AG08395 (cell line): ENCODE results near the gene STK39.

Source experiments
- DNase-seq: peaks from one replicate; pipeline ENCODE4 v3.0.0; 2012; ENCODE audit warnings: mixed read lengths, low spot score

The STK39 gene

GRCh38 chr2:167955264-167955906 is 292.0 kb downstream of the STK39 start:
- DNase-seq, result no peak

DNA sequence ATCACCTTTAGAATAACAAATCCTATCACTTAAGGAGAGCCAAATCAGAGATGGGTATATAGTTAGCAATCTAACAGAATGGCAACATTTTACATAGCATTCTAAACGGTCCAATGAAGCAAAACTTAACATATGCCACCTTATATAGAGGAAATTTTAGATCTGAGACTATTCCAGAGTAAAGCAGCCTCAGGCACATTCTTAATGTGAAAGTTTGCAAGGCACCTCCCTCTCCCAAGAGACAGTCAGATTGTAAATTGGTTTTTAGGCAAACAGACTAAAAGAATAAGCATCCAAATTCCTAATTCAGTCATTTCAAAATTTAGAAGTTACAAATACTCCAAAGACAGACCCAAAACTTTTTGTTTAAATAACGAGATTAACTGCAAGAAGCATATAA is 292.9 kb downstream of the STK39 start:
- DNase-seq, result no peak

DNA sequence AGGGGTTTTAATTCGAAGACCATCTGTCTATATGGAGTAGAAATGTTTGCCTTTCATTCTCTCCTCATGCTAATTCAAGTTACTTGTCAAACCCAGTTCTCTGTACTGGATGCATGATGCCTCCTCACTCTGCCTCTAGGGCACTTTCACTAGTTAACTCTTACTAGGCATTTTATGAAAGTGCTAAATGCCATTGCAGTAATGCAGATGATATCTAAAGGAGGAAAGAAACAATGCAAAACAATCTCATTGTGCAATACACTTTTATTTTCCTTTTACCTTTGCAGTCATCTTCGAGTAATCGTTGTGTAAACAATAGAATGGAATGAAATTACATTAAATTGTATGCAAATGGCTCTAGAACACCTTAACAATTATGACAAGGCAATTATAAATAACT is 293.6 kb downstream of the STK39 start:
- no peak for DNase-seq

- DNase-seq, result no peak
Observed at GRCh38 chr2:167950571-167950970, 296.8 kb downstream of the STK39 start.

DNA sequence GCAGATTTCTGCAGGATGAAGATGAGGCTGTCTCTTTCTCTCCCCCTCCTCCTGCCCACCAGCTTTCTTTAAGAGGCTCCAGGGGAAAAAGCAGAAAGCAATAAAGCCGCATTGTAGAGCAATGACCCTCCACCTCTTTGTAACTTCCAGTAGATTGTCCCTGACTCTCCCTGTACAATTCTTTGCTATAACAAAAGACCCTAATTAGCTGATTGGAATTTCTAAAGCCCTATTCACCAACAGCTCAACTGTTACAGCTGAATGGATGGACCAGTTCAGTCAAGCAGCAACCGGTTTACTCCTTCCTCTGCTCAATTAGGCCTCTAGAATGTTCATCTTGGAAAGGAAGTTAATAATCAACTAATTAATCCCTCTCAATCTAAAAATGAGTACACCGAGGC is 301.0 kb downstream of the STK39 start:
- no peak for DNase-seq

DNA sequence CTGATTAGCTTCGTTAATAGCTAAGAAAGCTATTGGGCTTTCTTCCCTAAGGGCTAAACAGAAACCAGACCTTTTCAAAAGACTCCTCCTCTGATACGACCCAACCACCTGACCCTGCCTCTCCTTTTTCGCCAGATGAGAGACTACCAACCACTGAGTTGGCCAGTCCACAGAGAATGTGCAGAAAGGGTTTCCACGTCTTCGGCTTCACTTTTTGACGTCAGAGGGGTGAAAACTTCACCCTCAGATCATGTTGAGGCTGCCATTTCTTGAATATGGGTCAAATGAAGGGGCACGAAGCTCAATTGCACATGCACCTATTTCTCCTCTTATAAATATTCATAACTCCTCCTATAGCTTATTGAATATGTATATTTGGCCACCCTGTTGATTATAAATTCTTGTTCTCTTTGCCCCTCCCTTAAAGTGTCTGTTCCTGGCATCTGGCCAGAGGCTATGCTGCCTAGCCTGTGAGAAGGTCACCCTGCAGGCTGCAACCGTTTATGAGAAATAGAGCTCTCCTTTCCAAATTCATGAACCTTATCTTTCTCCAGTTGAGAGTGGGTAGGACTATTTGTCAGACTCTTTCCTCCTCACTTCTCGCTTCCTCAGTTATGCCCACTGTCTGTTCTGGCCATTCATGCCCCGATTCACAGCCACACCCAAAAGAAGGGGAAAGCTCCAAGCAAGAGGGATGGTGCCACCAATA is 301.6 kb downstream of the STK39 start:
- DNase-seq, result no peak

DNA sequence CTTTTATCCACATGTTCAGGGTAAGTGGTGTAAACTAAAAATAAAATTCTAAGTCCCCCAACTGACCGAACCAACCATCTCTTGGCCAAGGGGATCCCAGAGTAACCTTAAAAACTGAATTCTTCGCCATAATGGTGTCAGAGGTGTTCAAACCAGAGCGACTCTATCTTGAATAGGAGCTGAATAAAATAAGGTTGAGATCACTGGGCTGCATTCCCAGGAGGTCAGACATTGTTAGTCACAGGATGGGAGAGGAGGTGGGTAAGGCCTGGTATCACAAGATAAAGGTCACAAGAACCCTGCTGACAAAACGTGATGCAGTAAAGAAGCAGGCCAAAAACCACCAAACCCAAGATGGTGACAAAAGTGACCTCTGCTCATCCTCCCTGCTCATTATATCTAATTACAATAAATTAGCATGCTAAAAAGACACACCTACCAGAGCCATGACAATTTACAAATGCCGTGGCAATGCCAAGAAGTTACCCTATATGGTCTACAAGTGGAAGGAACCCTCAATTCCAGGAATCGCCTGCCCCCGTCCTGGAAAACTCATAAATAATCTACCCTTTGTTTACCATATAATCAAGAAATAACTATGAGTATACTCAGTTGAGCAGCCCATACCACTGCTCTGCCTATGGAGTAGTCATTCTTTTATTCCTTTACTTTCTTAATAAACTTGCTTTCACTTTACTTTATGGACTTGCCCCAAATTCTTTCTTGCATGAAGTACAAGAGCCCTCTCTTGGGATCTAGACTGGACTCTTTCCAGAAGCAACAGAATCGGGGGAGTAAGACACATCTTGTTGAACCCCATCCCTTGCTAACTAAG is 302.4 kb downstream of the STK39 start:
- DNase-seq, result no peak

- DNase-seq, result no peak
Observed at GRCh38 chr2:167943897-167944296, 303.5 kb downstream of the STK39 start.

DNA sequence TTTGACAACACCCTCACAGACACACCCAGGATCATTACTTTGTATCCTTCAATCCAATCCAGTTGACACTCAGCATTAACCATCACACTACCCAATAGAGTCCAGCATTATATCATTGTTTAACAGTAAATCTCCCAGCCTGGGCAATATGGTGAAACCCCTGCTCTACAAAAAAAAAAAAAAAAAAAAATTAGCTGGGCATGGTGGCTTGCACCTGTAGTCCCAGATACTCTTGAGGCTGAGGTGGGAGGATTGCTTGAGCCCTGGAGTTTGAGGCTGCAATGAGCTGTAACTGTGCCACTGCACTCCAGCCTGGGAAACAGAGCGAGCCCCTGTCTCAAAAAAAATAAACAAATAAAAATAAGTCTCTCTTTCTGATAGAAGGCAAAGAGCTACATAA is 304.0 kb downstream of the STK39 start:
- no peak for DNase-seq

- DNase-seq, result no peak
Observed at GRCh38 chr2:167942366-167943081, 304.9 kb downstream of the STK39 start.

DNA sequence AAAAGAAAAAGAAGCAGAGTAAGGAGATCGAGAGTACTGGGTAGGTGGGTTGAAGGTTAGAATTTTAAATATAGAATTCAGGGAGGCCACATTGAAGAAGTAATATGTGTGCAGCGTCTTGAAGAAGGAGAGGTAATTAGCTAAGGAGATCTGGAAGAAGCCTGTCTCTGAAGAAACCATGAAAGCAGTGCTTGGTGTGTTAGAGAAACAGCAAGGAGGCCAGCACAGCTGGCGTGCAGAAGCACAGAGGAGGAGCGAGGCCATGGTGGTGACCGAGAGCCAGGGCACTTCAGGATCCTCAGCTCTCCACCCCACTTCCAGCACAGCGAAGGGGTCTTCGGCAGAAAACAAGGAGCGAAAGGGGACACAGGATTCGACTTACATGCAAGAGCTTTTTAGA is 305.8 kb downstream of the STK39 start:
- no peak for DNase-seq

DNA sequence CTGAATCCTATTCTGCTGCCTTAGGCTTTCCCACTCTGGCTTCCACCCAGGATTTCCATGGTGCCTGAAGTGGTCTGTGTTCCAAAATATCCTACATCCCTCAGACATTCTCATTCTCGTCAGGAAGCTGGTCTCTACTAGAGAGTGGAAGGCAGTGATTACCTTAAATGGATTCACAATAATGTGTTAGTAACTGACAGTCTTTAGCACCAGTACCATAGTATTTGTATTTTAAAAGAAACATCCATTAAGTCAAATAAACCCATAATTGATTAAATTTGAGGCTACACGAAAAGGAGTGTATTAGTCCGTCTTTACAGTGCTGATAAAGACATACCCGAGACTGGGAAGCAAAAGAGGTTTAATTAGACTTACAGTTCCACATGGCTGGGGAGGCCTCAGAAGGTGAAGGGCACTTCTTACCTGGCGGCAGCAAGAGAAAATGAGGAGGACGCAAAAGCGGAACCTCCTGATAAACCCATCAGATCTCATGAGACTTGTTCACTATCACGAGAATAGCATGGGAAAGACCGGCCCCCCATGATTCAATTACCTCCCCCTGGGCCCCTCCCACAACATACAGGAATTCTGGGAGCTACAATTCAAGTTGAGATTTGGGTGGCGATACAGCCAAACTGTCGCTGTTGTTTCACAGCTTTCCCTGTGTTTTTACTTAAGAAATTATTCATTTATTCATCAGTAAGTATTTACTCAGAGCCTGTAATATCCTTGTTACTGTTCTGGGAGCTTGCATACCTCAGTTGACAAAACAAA is 306.5 kb downstream of the STK39 start:
- DNase-seq, result no peak

- DNase-seq, result no peak
Observed at GRCh38 chr2:167940346-167940725, 307.1 kb downstream of the STK39 start.

GRCh38 chr2:167939514-167940345 is 307.7 kb downstream of the STK39 start:
- no peak for DNase-seq

GRCh38 chr2:167937403-167937802 is 310.0 kb downstream of the STK39 start:
- DNase-seq, result no peak

DNA sequence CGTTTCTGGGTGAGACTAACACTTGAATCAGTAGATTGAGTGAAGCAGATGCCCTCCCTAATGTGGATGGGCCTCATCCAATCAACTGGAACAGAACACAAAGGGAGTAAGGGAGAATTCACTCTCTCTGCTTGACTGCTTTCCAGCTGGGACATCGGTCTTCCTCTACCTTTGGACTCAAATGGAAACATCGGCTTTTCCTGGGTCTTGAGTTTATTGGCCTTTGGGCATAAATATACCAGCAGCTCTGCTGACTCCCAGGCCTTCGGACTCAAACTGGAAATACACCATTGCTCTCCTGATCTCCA is 311.6 kb downstream of the STK39 start:
- no peak for DNase-seq

DNA sequence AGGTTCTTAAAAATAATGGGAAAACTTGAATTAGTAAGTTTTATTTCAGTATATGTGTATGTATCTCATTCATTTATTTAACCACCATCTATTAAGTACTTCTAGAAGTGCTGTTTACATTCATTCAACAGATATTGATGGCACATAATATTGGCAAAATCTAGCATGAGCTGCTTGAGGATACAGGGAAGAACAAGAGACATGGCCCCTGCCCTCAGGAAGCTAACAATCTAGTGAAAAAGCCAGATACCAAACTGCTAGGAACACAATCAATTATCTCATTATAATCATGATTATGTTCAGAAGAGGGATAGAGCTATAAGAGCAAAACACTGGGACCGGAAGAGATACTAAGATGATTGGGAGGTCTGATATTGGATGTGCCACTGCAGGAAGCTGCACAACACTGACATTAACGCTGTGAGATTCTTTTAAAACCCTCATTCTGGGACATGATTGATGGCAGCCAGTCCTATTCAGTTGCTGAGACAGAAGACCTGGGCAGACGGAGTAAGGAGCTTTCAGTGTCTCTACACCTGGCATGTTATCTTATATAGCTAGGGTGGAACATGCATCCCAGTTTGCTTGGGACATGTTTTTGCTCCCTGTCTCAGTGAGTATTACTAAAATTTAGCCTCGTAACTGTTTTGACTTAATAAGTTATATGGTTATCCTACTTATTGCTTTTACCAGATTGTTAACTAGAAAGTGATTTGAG is 314.1 kb downstream of the STK39 start:
- DNase-seq, result no peak

DNA sequence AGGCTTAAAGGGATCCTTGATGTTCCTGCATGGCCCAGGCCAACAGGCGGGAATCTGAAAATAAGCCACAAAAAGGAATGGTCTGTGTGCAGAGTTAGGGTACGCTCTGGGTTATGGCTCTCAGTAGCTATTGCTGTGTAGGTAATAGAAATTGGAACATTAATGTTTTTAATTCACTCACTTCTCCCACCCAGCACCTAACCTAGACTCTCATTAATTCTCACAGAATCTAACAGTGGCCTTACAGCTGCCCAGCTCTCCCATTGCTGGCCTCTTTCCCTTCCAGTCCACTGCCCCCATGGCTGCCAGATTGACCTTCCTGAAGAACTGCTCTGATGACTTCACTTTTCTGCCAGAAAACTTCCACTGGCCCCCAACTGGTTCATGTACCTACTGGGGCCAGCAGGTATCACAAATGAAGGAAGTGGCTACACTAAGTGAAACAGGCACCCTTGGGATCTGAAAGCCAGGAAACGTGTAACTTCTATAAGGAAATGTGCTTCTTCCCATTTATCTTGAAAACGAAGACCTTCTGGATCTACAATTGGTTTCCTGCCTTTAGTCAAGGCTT is 315.2 kb downstream of the STK39 start:
- no peak for DNase-seq

DNA sequence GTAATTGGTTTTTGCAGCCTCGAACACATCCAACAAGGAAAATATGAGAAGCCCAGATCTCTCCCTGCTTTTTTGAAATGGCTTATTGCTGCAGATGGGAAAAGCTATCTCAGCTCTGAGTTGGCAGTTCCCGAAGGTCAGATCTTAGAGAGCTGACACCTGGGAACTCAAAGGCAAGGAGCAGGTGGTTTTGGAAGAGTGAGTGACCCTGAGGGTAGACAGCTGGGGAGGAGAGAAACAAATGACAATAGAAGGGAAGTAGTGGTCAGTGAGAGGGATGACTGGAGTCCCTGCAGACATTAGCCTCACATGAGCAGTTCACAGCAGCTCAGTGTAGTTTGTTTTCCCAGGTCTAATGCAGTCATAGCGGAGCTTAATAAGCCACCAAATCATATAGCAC is 317.9 kb downstream of the STK39 start:
- DNase-seq, result no peak

DNA sequence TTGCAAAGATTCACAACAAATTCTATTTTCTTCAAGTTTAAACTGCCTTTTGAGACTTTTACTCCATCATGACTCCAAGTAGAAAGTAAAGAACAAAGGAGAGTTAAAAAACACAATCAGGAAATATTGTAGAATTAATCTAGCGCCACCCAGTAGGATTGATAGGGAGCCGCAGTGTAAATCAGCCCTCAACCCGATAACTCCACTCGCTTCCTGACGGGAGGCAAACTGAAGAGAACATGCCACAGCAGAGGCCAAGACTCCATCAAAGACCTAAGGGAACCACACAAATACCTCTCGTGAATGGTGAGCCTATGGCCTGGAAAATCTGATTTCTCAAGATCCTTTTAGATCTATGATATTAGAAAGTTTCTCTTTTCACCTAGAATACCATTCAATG is 319.0 kb downstream of the STK39 start:
- no peak for DNase-seq
